NCI-H1417 treated with DMSO at 0.1 percent for 48 hours (cell line): Measurements from ENCODE around the gene PRKCE.
"Not testable (repeated sequence)": the region's sequence is repeated elsewhere in the genome, so short reads cannot be mapped to it uniquely, and the experiment has no call there.

Experiments
- DNase-seq: peaks from one replicate; lab custom pipeline; 2025; lab: John Stamatoyannopoulos, UW

The PRKCE gene

DNA sequence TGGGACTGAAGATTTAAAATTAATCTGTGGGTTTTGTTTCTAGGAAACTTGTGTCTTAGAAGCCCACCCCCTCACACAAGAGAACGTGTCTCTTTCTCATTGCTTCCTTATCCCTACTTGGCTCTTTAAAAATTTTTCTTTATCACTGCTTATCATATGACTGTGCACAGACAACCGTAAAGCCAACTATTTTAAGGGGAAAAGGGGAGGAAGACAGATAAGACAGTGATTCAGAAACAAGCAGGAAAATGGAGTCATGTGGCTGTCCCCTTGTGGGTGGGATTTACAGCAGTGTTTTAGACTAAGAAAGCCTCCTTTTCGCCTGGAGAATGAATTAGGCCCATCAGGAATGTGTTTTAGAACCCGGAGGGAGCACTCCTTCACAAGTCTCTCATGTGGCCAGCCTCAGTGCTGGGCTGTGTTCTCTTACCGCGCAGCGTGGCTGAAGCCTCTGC, 17.6 kb downstream of the PRKCE start:
- no peak for DNase-seq

DNA sequence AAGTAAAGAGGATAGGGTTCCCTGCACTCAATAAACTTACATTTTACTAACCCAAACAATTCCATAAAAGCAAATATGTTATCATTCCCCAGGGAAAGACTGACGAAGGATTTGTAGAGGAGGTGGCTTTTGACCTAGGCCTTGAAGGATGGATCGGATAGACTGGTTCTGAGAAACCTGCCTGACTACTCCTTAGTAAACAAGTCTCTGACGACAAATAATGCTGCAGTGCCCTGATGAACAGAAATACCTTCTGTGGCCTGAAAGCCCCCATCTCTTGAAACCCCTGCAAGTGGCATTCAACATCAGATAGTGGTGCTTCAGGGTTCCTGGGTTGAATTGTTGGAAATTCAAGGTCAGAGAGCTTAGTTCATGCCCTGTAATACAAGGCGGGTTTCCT, 19.2 kb downstream of the PRKCE start:
- DNase-seq, result no peak

DNA sequence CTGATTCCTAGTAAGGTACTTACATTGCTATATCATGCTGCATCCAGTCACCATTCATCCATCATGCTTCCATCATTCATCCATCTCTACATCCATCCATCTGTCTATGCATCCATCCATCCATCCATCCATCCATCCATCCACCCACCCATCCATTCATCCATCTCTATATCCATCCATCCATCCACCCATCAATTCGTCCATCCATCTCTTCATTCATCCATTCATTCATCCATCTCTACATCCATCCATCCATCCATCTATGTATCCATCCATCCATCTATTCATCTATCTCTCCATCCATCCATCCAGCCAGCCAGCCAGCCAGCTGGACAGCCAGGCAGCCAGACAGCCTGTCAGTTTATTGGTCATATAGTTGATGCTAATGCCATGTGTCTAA, 20.7 kb downstream of the PRKCE start:
- no peak for DNase-seq

DNA sequence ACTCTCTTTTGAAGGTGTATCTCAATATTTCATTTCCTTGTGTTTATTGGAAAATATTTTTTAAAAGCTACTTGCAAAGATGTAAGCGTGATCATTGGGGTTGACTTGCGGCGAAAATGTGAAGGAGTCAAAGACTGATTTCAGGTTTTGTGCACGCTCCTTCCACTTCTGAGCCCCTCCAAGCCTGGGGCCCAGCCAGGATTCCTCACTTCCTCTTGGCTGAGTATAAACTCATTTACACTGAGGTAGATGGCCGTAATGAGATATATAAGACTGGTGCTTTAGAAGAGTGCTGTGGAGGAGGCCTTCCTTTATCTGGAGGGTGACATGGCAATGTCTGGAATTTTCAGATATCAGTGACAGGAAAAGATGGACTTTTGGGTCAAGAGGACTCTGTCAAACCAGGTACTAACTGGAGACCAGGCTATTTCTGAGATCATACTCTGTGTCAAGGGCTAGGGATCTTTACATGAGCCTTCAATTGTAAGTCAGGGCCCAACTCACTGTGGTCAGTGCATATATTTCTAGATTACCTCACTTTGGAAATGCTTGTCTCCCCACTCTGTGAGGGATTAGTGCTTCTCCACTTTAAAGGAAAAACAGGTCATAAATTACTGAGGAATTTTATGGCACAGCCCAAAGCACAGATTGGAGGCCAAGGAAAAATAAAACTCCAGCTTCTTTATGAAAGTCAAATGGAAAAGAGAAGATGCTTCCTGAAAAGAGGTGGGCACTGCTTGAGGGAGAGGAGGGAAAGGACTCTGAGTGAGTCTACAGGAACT, 22.8 kb downstream of the PRKCE start:
- DNase-seq, result no peak

DNA sequence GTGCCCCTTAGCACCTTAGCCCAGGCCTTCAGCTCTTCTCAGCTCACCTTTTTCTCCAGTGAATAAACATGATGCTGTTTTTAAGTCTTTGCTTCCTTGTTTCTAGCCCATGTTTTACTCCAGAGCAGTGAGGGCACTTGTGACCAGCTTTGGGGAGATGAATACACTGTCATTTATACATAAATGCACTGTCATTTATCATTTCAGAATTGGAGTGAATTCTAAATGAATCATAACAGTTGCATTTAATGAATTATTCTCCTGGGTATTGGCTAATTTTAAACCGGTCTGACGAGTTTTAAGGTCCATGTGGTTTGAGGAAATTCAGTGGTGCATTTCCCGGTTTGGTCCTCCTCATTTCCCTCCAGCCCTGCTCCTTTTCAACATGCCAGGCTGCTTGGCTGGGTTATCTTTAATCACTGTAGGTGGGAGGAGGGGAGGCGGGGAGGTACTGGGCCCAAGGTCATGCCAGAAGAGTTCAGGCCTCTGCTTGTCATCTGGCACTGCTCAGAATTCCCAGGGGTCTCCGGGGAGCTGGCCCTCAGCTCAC, 23.9 kb downstream of the PRKCE start:
- no peak for DNase-seq

DNA sequence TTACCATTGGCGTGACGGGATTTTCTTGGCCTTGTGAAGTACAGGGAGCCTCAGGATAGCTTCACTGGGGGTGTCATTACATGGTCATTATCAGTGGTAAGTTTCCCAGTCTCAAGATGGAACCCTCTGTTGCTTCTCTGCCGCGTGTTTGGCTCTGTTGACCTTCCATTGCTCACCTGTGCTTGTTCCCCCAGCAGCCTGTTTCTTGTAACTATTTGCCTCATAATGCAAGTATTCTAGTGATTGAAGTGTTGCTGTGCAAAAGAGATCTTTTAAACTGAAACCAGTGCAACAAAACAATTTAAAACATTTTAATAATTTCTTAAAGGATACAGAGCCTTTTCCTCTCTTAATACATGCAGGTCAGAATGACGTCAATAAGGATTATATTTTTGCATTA, 24.6 kb downstream of the PRKCE start:
- no peak for DNase-seq

DNA sequence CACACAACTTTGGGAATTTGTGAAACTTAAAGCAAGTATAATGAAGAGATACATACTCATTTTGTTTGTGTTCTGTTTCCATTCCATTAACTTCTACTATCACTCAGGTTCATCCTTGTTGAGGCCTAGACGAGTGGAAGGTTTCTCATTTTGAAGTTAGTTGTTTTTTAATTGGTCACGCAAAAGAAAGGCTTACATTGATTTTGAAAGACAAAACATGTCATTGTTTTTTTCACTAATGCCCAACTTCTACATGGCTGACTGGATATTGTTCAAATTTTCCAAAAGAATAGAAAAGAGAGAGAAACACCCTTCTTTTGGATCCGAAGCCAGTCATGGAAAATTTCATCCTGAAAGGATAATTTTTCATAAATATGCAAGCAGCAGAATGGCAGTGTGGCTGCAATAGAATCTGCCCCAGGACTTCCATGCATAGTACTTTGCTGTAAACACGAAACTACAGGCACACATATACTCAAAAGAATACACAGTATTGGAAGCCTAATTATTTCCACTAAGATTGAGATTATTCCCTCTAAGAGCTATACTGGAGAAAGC, 27.4 kb downstream of the PRKCE start:
- no peak for DNase-seq

DNA sequence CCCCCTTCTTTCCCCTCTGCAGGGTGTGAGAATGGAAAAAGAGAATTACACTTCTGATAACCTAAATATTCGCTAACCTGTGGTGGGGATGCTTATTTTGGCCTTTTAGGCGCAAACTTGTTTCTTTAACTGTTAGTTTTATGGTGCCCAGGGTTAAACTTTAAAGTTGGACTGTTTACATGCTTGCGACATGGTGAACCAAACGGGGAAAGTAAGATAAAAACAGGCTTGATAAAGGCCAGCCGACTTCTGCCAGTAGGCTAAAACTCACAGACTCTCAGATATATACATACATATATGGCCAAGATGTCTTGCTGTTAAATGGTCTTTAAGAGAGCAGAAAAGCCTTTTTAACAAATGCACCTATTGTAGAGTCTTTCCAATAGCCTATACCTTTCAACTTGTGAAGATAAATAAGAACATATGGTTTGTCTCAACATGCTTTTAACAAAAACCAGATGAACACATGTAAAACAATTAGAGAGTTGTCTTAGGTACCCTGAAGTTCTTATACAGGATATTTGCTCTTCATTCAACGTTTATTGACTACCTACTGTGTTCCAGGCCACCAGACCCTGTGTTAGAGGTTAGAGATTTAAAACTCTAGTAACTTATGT, 29.0 kb downstream of the PRKCE start:
- DNase-seq, result no peak

DNA sequence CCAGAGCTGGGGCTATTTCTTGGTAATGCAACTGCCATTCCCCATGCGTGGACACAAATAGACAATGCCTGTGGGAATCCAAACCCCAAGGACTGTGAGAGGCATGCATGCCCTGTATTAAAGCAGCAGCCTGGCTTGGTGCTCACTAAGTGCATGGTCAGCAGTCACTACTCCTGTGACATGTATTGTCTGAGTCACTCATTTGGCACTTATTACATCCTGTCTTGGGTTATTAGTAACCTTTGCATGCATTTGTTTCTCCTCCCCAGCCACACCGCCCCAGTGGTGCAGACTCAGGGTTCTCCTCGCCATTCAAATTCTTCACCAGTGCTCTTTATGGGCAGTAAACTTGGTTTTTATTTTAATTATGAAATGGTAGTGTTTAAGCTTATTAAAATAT, 30.2 kb downstream of the PRKCE start:
- DNase-seq, result no peak

DNA sequence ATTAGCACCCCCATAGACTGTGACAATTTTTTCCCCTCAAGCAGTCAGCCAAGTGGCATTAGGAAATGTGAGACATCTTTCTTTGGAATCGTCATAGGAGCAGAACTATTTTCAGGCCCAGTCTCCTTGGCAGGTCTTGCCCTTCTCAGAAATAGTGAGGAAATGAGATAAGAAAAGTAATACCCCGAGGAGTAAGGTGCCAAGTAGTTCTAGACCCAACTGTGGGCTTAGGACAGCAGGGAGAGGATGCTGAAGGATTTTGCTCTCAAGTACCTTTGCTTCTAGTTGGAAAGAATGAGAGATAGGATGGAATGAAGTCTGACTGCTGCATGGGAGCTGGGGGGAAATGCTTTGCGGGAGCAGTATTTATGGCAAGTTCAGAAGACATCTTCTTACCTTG, 31.8 kb downstream of the PRKCE start:
- no peak for DNase-seq

DNA sequence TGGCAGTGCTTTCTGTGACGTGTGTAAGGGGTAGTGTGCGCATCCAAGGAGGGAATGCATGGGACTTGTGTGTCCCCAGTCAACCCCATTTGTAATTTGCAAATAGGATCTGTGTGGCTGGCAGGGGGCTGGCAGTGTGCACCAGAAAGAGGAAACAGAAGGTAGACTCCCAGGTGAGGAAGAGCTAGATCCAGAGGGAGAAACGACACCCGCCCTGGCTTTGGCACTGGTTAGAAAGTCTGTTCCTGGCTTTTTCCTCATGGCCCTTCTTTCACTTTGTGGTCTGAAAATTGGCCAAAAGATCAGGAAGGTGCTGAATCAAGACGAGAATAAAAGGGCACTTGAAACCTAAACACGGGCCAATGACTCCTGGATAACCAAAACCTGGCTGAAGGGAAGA, 33.3 kb downstream of the PRKCE start:
- no peak for DNase-seq

DNA sequence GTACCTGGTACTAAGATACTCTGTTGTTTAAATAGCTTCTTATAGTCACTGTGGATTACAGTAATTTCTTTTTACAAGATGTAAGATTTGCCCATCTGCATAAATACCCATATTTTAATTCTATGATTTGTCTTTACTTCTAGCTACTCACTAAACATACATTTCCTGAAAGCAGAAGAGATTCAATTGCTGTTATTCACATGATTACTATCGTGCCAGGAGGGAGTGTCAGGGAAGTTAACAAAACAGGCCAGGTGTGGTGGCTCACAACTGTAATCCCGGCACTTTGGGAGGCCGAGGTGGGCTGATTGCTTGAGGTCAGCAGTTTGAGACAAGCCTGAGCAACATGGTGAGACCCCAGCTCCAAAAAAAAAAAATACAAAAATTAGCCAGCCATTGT, 33.8 kb downstream of the PRKCE start:
- no peak for DNase-seq

DNA sequence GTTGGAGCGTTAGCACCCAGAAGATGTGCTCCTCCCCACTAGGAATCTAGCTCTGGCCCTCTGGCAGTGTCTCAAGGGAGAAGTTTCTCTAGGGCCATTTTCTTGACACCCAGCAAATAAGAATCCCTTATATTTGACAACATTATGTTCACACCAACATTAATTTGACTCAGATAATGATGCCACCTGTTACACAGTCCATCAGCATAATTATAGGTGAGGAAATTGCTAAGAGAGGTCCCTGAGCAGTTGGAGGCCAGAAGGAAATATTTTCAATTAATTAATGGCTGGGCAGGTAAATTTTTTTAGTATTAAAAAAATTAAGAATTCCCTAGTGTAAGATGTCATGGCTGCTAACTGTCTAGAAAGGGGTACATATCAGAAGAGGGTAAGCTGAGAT, 36.5 kb downstream of the PRKCE start:
- DNase-seq, result no peak

DNA sequence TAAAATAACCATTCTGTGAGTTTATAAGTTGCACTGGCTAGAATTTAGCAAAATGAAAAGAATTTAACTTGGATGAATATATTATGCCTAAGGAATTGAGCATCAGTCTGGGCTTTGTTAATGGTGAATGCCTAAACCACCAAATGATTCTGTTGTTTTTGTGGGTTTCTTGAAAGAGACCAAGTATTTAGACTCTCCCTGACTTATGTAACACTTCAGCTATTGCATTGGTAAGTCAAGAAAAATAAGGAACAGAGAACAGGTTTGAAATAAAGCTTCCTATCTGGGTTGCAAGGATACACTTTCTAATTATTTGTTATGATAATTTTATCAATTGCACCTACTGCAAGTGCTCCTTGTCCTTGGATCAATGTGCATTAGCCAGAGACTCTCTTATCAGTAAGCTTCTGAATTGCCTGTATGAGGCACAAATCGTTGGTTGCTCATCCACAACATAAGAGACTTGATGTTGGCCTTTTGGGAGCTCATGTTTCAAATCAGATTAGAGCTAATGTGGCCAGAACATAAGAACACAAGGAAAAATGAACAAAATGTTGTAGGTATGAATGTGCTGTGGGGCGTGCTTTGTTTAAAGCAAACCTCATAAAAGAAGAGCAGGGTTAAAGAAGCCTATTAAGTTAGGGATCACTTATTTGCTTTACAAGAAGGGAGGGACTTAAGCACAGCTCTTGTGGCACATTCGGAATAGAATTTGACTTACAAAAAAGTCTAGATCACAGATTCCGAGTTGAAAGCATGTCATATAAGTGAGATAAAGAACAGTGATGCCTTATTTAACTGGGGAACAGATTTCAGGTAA, 37.2 kb downstream of the PRKCE start:
- DNase-seq, result no peak

DNA sequence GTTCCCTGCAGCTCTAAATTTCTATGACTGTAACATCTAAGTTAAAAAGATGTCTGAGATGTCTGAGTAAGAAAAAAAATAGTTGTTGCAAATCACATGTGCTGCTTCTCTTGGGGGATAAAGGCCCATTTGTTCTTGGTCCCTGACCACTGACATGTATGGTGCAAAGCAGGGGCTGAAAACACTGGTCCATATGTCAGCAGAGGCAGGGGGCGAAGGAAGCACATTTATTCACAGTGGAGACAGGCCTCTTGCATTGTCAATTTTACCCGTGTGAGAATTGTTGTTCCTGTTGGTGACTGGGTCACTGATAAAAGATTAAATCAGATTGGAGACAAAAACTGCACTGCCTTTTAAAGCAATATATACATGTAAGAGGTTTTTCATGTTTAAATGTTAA, 38.8 kb downstream of the PRKCE start:
- no peak for DNase-seq

DNA sequence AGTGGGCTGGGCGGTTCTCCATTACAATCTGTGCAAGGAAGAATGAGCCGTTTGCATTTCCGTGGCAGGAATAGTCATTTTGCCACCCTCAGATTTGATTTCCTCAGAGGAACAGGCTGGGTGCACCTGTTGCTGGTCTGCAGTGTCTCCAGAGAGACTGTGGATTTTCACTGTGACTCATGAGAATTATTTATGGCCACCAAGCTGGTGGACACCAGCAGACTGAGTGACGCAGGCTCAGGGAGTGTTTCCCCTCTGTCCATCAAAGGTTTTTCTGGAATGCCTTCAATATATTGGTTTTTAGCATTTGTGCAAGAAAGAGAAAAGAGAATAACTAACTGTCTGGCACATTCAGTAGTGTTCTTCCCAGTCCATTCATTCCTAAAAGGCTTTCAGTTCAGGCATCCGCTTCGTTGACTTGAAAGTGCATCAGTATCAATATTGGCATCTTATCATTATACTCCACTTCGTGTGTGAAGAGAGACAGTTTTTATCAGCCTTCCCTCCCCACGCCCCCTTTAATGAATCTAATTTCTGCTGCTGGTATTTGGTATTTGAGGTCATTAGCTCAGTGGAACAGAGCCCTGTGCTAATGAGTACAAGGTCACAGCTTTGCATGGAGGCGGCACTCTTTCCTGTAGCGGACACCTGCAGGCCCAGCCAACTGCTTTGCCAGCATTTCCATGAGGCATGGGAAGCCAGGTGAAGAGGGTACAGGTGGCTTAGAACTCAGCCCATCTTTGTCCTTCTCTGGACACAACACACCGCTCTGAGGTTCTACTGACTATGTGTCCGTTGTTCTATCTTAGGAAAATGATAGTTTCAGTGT, 39.9 kb downstream of the PRKCE start:
- no peak for DNase-seq

DNA sequence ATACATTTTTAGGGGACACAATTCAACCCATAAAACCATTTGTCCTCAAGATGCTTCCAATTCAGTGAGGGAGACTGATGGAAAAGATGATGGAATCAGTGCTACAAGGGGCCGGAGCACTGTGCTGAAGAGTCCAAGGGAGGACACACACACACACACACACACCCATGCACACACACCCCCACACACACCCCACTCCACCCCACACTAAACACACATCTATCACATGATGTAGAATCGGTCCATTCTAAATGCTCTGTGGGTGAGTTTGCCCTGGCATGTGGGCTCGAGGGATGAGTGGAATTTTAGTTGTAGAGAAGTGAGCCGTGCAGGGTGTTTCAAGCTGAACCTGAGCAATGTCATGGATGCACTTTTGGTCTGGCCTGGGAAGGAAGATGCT, 41.1 kb downstream of the PRKCE start:
- no peak for DNase-seq

DNA sequence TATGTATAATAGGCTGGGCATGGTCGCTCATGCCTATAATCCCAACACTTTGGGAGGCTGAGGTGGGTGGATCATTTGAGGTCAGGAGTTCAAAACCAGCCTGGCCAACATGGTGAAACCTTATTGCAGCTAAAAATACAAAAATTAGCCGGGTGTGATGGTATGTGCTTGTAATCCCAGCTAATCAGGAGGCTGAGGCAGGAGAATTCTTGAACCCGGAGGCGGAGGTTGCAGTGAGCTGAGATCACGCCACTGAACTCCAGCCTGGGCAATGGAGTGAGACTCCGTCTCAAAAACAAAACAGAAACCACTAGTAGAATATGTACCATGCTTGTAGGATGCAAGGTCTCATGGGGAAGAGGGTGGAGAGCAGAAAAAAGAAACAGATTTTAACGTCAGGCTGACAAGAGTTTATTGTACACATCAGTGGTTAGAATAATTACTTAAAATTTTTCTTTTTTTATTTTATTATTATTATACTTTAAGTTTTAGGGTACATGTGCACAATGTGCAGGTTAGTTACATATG, 44.1 kb downstream of the PRKCE start:
- DNase-seq, result not testable (repeated sequence)

DNA sequence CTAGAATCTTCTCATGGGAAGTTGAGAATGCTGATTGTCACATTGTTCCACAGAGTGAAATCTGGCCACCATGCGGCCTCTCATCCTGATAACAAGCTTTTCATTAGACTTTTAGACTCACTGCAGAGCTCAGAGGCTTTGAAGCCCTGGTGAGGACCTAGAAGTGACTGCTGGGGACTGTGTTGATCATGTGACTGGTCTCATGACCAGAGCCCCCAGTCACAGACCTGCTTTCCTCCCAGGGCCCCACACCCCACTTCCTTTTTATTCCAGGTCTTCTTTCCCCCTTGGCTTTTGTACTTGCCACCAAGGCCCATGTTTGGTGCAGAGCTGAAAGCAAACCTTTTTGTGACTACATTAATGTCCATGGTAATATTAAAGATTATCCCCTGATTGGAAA, 45.2 kb downstream of the PRKCE start:
- DNase-seq, result no peak

DNA sequence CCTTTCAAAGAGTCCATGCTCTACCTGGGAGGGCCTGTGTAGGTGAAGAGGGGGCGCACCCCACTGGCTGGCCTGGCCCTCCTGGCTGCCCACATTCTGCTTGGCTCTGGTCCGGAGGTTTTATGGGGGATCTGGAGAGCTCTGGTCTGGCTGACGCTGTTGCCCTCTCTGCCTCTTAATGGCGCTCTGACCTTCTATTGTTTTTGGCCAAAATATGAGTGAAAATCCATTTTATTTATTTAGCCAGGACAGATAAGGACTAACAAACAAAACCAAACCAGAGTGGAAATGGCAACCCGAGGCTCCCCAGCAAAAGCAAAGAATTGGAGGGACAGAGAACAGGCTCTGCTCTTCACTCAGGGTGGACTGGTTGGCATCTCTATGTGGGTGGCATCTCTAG, 45.7 kb downstream of the PRKCE start:
- DNase-seq, result no peak

DNA sequence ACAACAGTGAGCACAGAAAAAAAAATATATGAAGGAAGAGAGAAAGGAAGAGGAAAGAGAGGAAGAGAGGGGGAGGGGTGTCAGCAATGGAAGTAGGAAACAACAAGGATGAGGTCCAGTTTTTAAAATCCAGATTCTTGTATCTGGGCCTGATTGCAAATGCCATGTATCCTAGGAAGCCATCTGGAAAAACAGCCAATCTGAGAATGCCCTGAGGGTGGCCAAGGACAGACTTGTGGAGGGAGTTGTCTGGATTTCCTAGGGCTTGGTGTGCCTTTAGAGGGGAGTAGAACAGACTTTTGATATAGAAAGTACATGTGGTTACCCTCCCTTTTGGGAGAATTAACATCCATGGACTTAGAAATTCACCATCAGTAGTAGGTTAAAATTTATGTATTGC, 47.1 kb downstream of the PRKCE start:
- DNase-seq, result no peak
